CD14-positive monocyte (primary cell): ENCODE results near the gene VWA5B1. TPM values are rescaled to one million over a fixed set of nuclear protein-coding genes. Genes with fewer than 3 reads are reported as not detected.
"Not testable (repeated sequence)": the region's sequence is repeated elsewhere in the genome, so short reads cannot be mapped to it uniquely, and the experiment has no call there.

Experiments used
- DNase-seq, 3 donors: peaks; one replicate each; pipeline ENCODE4 v3.0.0-alpha.2; 2011 to 2022
- H2AFZ ChIP-seq: 2 replicates; pipeline ENCODE4 v1.6.0; 2012; ENCODE audit warnings: mild to moderate bottlenecking, low read depth, low read length, inconsistent platforms; ENCODE audit not compliant: insufficient read depth, poor library complexity, severe bottlenecking
- H3K27ac ChIP-seq, 2 donors: 1 replicate in 1 of 2; 2 replicates in 1 of 2; pipeline ENCODE4 v1.5.1; 2012 to 2013; ENCODE audit warnings: low read length in 2 of 2, control low read depth in 1 of 2, inconsistent platforms in 1 of 2, low read depth in 1 of 2, mild to moderate bottlenecking in 1 of 2
- H3K27me3 ChIP-seq, 2 donors: one replicate each; pipeline versions ENCODE4 v1.6.0 to v1.6.1; 2011 to 2013; ENCODE audit warnings: low read length in 2 of 2; ENCODE audit not compliant: control insufficient read depth in 2 of 2, insufficient read depth in 2 of 2
- H3K36me3 ChIP-seq, 2 donors: replicated peaks in 1 of 2; 1 replicate in 1 of 2; 2 replicates in 1 of 2; pipeline versions ENCODE4 v1.5.1 to v1.6.1; 2012 to 2013; ENCODE audit warnings: low read length in 2 of 2, control low read depth in 1 of 2, inconsistent platforms in 1 of 2, mild to moderate bottlenecking in 1 of 2; ENCODE audit not compliant: insufficient read depth in 2 of 2, control insufficient read depth in 1 of 2
- H3K4me1 ChIP-seq, 2 donors: 1 replicate in 1 of 2; 2 replicates in 1 of 2; pipeline versions ENCODE4 v1.5.1 to v1.6.1; 2012 to 2013; ENCODE audit warnings: low read length in 2 of 2, control low read depth in 1 of 2, inconsistent platforms in 1 of 2, mild to moderate bottlenecking in 1 of 2, moderate library complexity in 1 of 2; ENCODE audit not compliant: insufficient read depth in 2 of 2, control insufficient read depth in 1 of 2
- H3K4me2 ChIP-seq: replicated peaks from 2 replicates; pipeline ENCODE3; 2012; ENCODE audit warnings: low read length, moderate library complexity, mild to moderate bottlenecking; ENCODE audit not compliant: poor library complexity, severe bottlenecking; ENCODE audit errors: extremely low read depth
- H3K4me3 ChIP-seq, 3 experiments: fragments of 200-600 bp in 1 of 3; sonication (generic) in 1 of 3; replicated peaks in 1 of 3; 1 replicate in 2 of 3; 2 replicates in 1 of 3; pipeline ENCODE4 v1.5.1; 2011 to 2013; ENCODE audit warnings: low read length in 3 of 3, mild to moderate bottlenecking in 3 of 3, control low read depth in 2 of 3, low read depth in 2 of 3, inconsistent platforms in 1 of 3, moderate library complexity in 1 of 3
- H3K79me2 ChIP-seq: 2 replicates; pipeline ENCODE4 v1.6.0; 2012; ENCODE audit warnings: mild to moderate bottlenecking, control low read depth, inconsistent platforms, low read length, moderate library complexity; ENCODE audit not compliant: insufficient read depth
- H3K9ac ChIP-seq: 2 replicates; pipeline ENCODE4 v1.6.0; 2017; ENCODE audit warnings: low read length, mild to moderate bottlenecking; ENCODE audit not compliant: insufficient read depth, poor library complexity, severe bottlenecking
- H3K9me3 ChIP-seq, 2 donors: replicated peaks in 1 of 2; 1 replicate in 1 of 2; 2 replicates in 1 of 2; pipeline versions ENCODE4 v1.5.1 to v1.6.1; 2012 to 2013; ENCODE audit warnings: low read length in 2 of 2, control low read depth in 1 of 2; ENCODE audit not compliant: control insufficient read depth in 1 of 2, insufficient read depth in 1 of 2
- H4K20me1 ChIP-seq: 2 replicates; pipeline ENCODE4 v1.6.0; 2012; ENCODE audit warnings: mild to moderate bottlenecking, low read length, control low read depth, moderate library complexity; ENCODE audit not compliant: insufficient read depth
- H3K27ac Mint-ChIP-seq, 7 donors: one replicate each; pipeline ENCODE4 v1.8.0; 2020; ENCODE audit warnings: mild to moderate bottlenecking in 7 of 7, mixed read lengths in 7 of 7, moderate library complexity in 6 of 7, inconsistent platforms in 2 of 7
- H3K27me3 Mint-ChIP-seq, 3 donors: one replicate each; pipeline ENCODE4 v1.8.0; 2021 to 2022; ENCODE audit warnings: low read depth in 3 of 3, mild to moderate bottlenecking in 3 of 3, mixed read lengths in 3 of 3, moderate library complexity in 3 of 3, inconsistent platforms in 1 of 3
- H3K36me3 Mint-ChIP-seq, 2 donors: one replicate each; pipeline ENCODE4 v1.8.0; 2020; ENCODE audit warnings: mixed read lengths in 2 of 2, inconsistent platforms in 1 of 2, mild to moderate bottlenecking in 1 of 2
- H3K4me1 Mint-ChIP-seq: one replicate; pipeline ENCODE4 v1.8.0; 2020; ENCODE audit warnings: mild to moderate bottlenecking, mixed read lengths
- H3K4me3 Mint-ChIP-seq, 2 donors: one replicate each; pipeline ENCODE4 v1.8.0; 2020; ENCODE audit warnings: mild to moderate bottlenecking in 2 of 2, mixed read lengths in 2 of 2, moderate library complexity in 1 of 2
- H3K9me3 Mint-ChIP-seq, 7 donors: one replicate each; pipeline ENCODE4 v1.8.0; 2020 to 2022; ENCODE audit warnings: mixed read lengths in 7 of 7, mild to moderate bottlenecking in 6 of 7, moderate library complexity in 6 of 7, inconsistent platforms in 2 of 7
- CTCF ChIP-seq: fragments of 200-600 bp; IDR thresholded peaks from one replicate; pipeline ENCODE4 v1.8.0; 2022; ENCODE audit warnings: antibody characterized with exemption, mild to moderate bottlenecking
- whole genome bisulfite sequencing: methylation state at CpG from one replicate; pipeline ENCODE4 v1.1.5; 2013; ENCODE audit warnings: missing lambda C conversion rate; ENCODE audit not compliant: insufficient coverage; 5-methylcytosine and 5-hydroxymethylcytosine counted together
- intact Hi-C, 2 donors: fragments of 100-400 bp; cut with micrococcal nuclease; formaldehyde crosslinking; loops; one replicate each; pipeline versions ENCODE4 v1.15.0 to v1.15.1; 2023
- polyA plus RNA-seq, 3 donors: library from polyadenylated mRNA; depleted of rRNA in 1 of 3; unstranded in 2 of 3; stranded (reverse) in 1 of 3; fragments of 300-500 nt in 2 of 3; fragments of >200 nt in 1 of 3; fragmentation: Illumina TruSeq in 2 of 3; gene quantifications; 1 replicate in 2 of 3; 2 replicates in 1 of 3; pipeline ENCODE4 v1.2.3, GENCODE V29; 2012 to 2021

The VWA5B1 gene
- polyA plus RNA-seq, 3 donors = not detected

GRCh38 chr1:20285510-20285909 lies 5.2 kb upstream of the VWA5B1 start:
- no peaks in the 10 kb centered on the region for H4K20me1 ChIP-seq
- H3K27me3 ChIP-seq = peaks cover 0 to 11% of the 10 kb centered on the region in 2 donors
- no peaks in the 10 kb centered on the region for H3K79me2 ChIP-seq
- no peak overlapping the region for H2AFZ ChIP-seq
- DNase-seq = no peak
- H3K4me1 ChIP-seq = no peaks in the 10 kb centered on the region
- H3K27ac Mint-ChIP-seq = no peak overlapping the region
- H3K36me3 Mint-ChIP-seq = no peaks in the 10 kb centered on the region
- H3K36me3 ChIP-seq = no peaks in the 10 kb centered on the region
- H3K27ac ChIP-seq = no peak overlapping the region
- no peak overlapping the region for H3K9ac ChIP-seq
- peaks cover 0 to 5% (median 0%) of the 10 kb centered on the region in 7 donors for H3K9me3 Mint-ChIP-seq
- no CpG with 5 or more reads among the region's 3 CpGs for WGBS
- H3K4me3 ChIP-seq = no peak overlapping the region
- intact Hi-C loops = no loop called here
- H3K4me2 ChIP-seq = no peak overlapping the region
- H3K4me1 Mint-ChIP-seq = no peaks in the 10 kb centered on the region
- peaks cover 10 to 22% (median 20%) of the 10 kb centered on the region in 3 donors for H3K27me3 Mint-ChIP-seq
- no peak overlapping the region for H3K4me3 Mint-ChIP-seq
- TF ChIP-seq CTCF = no peak
- H3K9me3 ChIP-seq = no peaks in the 10 kb centered on the region

GRCh38 chr1:20287696-20288095 lies 3.0 kb upstream of the VWA5B1 start:
- H2AFZ ChIP-seq, H3K4me3 Mint-ChIP-seq, DNase-seq, intact Hi-C loops, H3K4me3 ChIP-seq, H3K27ac ChIP-seq, H4K20me1 ChIP-seq, H3K9ac ChIP-seq, H3K4me1 ChIP-seq, H3K9me3 ChIP-seq, H3K4me2 ChIP-seq, H3K79me2 ChIP-seq, H3K4me1 Mint-ChIP-seq, H3K36me3 Mint-ChIP-seq, H3K27ac Mint-ChIP-seq, H3K36me3 ChIP-seq: not testable (repeated sequence)
- peaks cover 0 to 13% (median 0%) of the 10 kb centered on the region in 7 donors for H3K9me3 Mint-ChIP-seq
- no CpG with 5 or more reads among the region's 3 CpGs for WGBS
- peaks cover 26 to 37% (median 36%) of the 10 kb centered on the region in 3 donors for H3K27me3 Mint-ChIP-seq
- H3K27me3 ChIP-seq = peaks cover 0 to 31% of the 10 kb centered on the region in 2 donors
